HepG2 (cell line): Measurements from ENCODE around the gene ADAMTSL4. TPM values are rescaled to one million over a fixed set of nuclear protein-coding genes. Genes with fewer than 3 reads are reported as not detected.
"Not testable (repeated sequence)": the region's sequence is repeated elsewhere in the genome, so short reads cannot be mapped to it uniquely, and the experiment has no call there.

Experiments
- ATAC-seq: fragments of 200-7000 bp; cut with Tn5 transposase; 3 replicates; pipeline ENCODE4 v1.9.1; 2020; ENCODE audit warnings: mild to moderate bottlenecking, moderate library complexity
- BruUV-seq: library from RNA; stranded (reverse); fragments of 400-500 nt; replicated peaks from 2 replicates; lab custom pipeline; 2021; lab: Mats Ljungman, UMichigan
- CTCF ChIA-PET: fragments of 300-600 bp; formaldehyde crosslinking; extraction: SDS; loops from one replicate; lab custom pipeline; 2021; ENCODE audit warnings: low total read pairs, inconsistent platforms, low intra/inter-chr PET ratio; lab: Yijun Ruan, JAX
- POLR2A ChIA-PET: fragments of 350-600 bp; sonication (Branson Sonifier 250); formaldehyde crosslinking; loops from one replicate; lab custom pipeline; 2020; ENCODE audit warnings: antibody characterized with exemption, inconsistent platforms; lab: Yijun Ruan, JAX
- DNase-seq: peaks from one replicate; pipeline ENCODE4 v3.0.0-alpha.2; 2015; ENCODE audit warnings: low spot score
- FAIRE-seq: peaks from 3 replicates; lab custom pipeline; 2011; peaks lifted over from hg19 to GRCh38; lab: Jason Lieb, UNC
- H2AFZ ChIP-seq: one replicate; pipeline ENCODE4 v1.6.1; 2011; ENCODE audit warnings: low read length, inconsistent platforms
- H3K27ac ChIP-seq: fragments of 300-600 bp; 3 replicates; pipeline ENCODE4 v1.8.0; 2011; ENCODE audit warnings: mixed run types, mild to moderate bottlenecking, mixed read lengths, low read length, inconsistent platforms; ENCODE audit not compliant: insufficient read depth; ENCODE audit errors: extremely low read length
- H3K27me3 ChIP-seq, 2 experiments: fragments of 200-600 bp in 1 of 2; 2 replicates in 1 of 2; 3 replicates in 1 of 2; pipeline versions ENCODE4 v1.6.0 to v1.8.0; 2011; ENCODE audit warnings: low read length in 2 of 2, mild to moderate bottlenecking in 2 of 2, moderate library complexity in 2 of 2, inconsistent platforms in 1 of 2; ENCODE audit not compliant: insufficient read depth in 2 of 2, control insufficient read depth in 1 of 2
- H3K36me3 ChIP-seq, 2 experiments: fragments of 200-600 bp in 1 of 2; replicated peaks in 1 of 2; 2 replicates in 1 of 2; 3 replicates in 1 of 2; pipeline versions ENCODE4 v1.5.1 to v1.8.0; 2011; ENCODE audit warnings: low read length in 2 of 2, inconsistent platforms in 1 of 2; ENCODE audit not compliant: insufficient read depth in 2 of 2, control insufficient read depth in 1 of 2
- H3K4me1 ChIP-seq: 2 replicates; pipeline ENCODE4 v1.5.1; 2012; ENCODE audit warnings: low read length, inconsistent platforms; ENCODE audit not compliant: insufficient read depth
- H3K4me2 ChIP-seq: 2 replicates; pipeline ENCODE4 v1.6.0; 2011; ENCODE audit warnings: low read depth, low read length, inconsistent platforms
- H3K4me3 ChIP-seq, 3 experiments: fragments of 200-600 bp in 1 of 3; sonication (generic), shearing (Covaris generic) in 1 of 3; replicated peaks in 1 of 3; 2 replicates each; pipeline ENCODE4 v1.5.1; 2011 to 2016; ENCODE audit warnings: low read length in 3 of 3, inconsistent platforms in 2 of 3, low read depth in 2 of 3, mild to moderate bottlenecking in 2 of 3, control low read depth in 1 of 3, mixed read lengths in 1 of 3; ENCODE audit not compliant: insufficient read depth in 1 of 3
- H3K79me2 ChIP-seq: one replicate; pipeline ENCODE4 v1.6.1; 2011; ENCODE audit warnings: low read length, inconsistent platforms; ENCODE audit not compliant: insufficient read depth
- H3K9ac ChIP-seq: 2 replicates; pipeline ENCODE4 v1.6.0; 2011; ENCODE audit warnings: mild to moderate bottlenecking, low read depth, low read length, inconsistent platforms; ENCODE audit not compliant: insufficient read depth
- H3K9me3 ChIP-seq: 2 replicates; pipeline ENCODE4 v1.5.1; 2012; ENCODE audit warnings: mild to moderate bottlenecking, low read length
- H4K20me1 ChIP-seq: 2 replicates; pipeline ENCODE4 v1.6.0; 2011; ENCODE audit warnings: inconsistent platforms, mild to moderate bottlenecking, low read length, moderate library complexity; ENCODE audit not compliant: insufficient read depth
- SRY ChIP-seq: sonication (generic); formaldehyde crosslinking; IDR thresholded peaks from 2 replicates; pipeline ENCODE4 v1.8.0; 2022; ENCODE audit warnings: mild to moderate bottlenecking, missing genetic modification reagents
- THRA ChIP-seq: sonication (generic); formaldehyde crosslinking; IDR thresholded peaks from 2 replicates; pipeline ENCODE4 v1.4.0; 2020; ENCODE audit warnings: missing genetic modification reagents, borderline replicate concordance
- ZNF138 ChIP-seq: sonication (generic); formaldehyde crosslinking; IDR thresholded peaks from 2 replicates; pipeline ENCODE4 v1.5.0; 2020; ENCODE audit warnings: mild to moderate bottlenecking, low read depth, missing genetic modification reagents
- ZNF780A ChIP-seq: sonication (generic); formaldehyde crosslinking; IDR thresholded peaks from 2 replicates; pipeline ENCODE4 v1.8.0; 2022; ENCODE audit warnings: mild to moderate bottlenecking, missing genetic modification reagents, moderate library complexity
- whole genome bisulfite sequencing: methylation state at CpG from one replicate; pipeline ENCODE4 v1.1.6; 2017; ENCODE audit warnings: low lambda C conversion rate; 5-methylcytosine and 5-hydroxymethylcytosine counted together
- in situ Hi-C: cut with HindIII; loops from 2 replicates; pipeline ENCODE4 v1.10.0; 2017; ENCODE audit warnings: low pct_unique_long_range_greater_than_20kb; ENCODE audit not compliant: extremely low pct_ligation_motif_present
- intact Hi-C: fragments of 100-400 bp; cut with micrococcal nuclease; formaldehyde crosslinking; loops from one replicate; pipeline ENCODE4 v1.10.0; 2022; ENCODE audit not compliant: unreplicated experiment
- polyA plus RNA-seq, 8 experiments: library from polyadenylated mRNA; depleted of rRNA in 3 of 8; stranded (reverse) in 7 of 8; unstranded in 1 of 8; fragments of >200 nt; fragmentation: Illumina TruSeq in 4 of 8; extraction: Trizol in 4 of 8; gene quantifications; 2 replicates each; pipeline versions ENCODE4 v1.2.1 to v1.2.3, GENCODE V29; 2011 to 2016; ENCODE audit warnings: low read depth in 4 of 8, missing spikeins in 1 of 8, mixed read lengths in 1 of 8; ENCODE audit not compliant: insufficient read depth in 1 of 8
- total RNA-seq, 5 experiments: library from RNA; depleted of rRNA; stranded (reverse); fragments of >200 nt; fragmentation: Illumina TruSeq; extraction: Trizol; gene quantifications; 2 replicates each; pipeline ENCODE4 v1.2.3, GENCODE V29; 2016; ENCODE audit warnings: low read depth in 1 of 5

ADAMTSL4 gene
- total and polyA plus RNA-seq, 2 of the 13 experiments (the other 11 are each of a cell fraction or from before 2014, with no cell fraction given): 3.9 to 16.4 TPM

- H2AFZ ChIP-seq, CTCF ChIA-PET: not testable (repeated sequence)
- peak overlapping the region; percentile 67 for H3K9ac ChIP-seq
- TF ChIP-seq SRY (CRISPR knock-in tag): 0 out of 2 replicates have a peak, but pooled peaks have one; percentile 17
- TF ChIP-seq, all 625 proteins: peak for 1; not testable (repeated sequence) for 624
- POLR2A ChIA-PET: interaction anchor here (1.1 to 6.3 kb wide), 10 partner anchors 8 to 54 kb away, joined by 3 to 108 read pairs (median 6); partner anchors contain the start of genes ENSA and MCL1
- H4K20me1 ChIP-seq, H3K9me3 ChIP-seq, in situ Hi-C loops, ATAC-seq, FAIRE-seq, H3K79me2 ChIP-seq, DNase-seq, BruUV-seq, intact Hi-C loops, H3K27me3 ChIP-seq, H3K36me3 ChIP-seq: not testable (repeated sequence)
- peak overlapping the region; percentile 70 for H3K4me2 ChIP-seq
- H3K4me3 ChIP-seq: peak overlapping the region in 1 of 3 experiments; percentile 52; a peak in 1 of 6 replicates
- 86% methylated on average over 3 of the region's 3 CpGs for WGBS
- peaks cover 66% of the 10 kb centered on the region for H3K4me1 ChIP-seq
- peak overlapping the region; percentile 89 for H3K27ac ChIP-seq
Observed at GRCh38 chr1:150605451-150605731, 56.2 kb downstream of the ADAMTSL4 start.

- TF ChIP-seq ZNF138 (CRISPR knock-in tag): 0 out of 2 replicates have a peak, but pooled peaks have one; percentile 2
- TF ChIP-seq ZNF780A (CRISPR knock-in tag): no peak
- no peak for TF ChIP-seq THRA
- FAIRE-seq: no peak
- in situ Hi-C loops (no loop called here), intact Hi-C loops (no loop called here)
- peaks cover 66% of the 10 kb centered on the region for H3K4me1 ChIP-seq
- no peak for DNase-seq
- H3K4me2 ChIP-seq: no peak overlapping the region
- H2AFZ ChIP-seq: no peak overlapping the region
- no peak overlapping the region for H3K9ac ChIP-seq
- H3K27me3 ChIP-seq: no peaks in the 10 kb centered on the region
- ATAC-seq: no peak
- H3K27ac ChIP-seq: peak overlapping the region; percentile 17
- no TSS peak for BruUV-seq
- peaks cover 0 to 3% of the 10 kb centered on the region in 2 experiments; a peak in 1 of 5 replicates for H3K36me3 ChIP-seq
- peaks cover 6% of the 10 kb centered on the region for H3K79me2 ChIP-seq
- CTCF ChIA-PET: no interaction called here
- no peaks in the 10 kb centered on the region for H4K20me1 ChIP-seq
- no peak overlapping the region for H3K4me3 ChIP-seq
- H3K9me3 ChIP-seq: no peaks in the 10 kb centered on the region
- 93% methylated on average over 7 of the region's 7 CpGs for WGBS
- POLR2A ChIA-PET: interaction anchor here (0.7 to 6.3 kb wide), 4 partner anchors 22 to 368 kb away, joined by 3 to 108 read pairs (median 38); partner anchors contain the start of genes CERS2, ENSA and MCL1
Observed at GRCh38 chr1:150606463-150607142, 57.4 kb downstream of the ADAMTSL4 start.
